Panc1 (cell line): ENCODE results near the gene PTPRK. TPM values are rescaled to one million over a fixed set of nuclear protein-coding genes. Genes with fewer than 3 reads are reported as not detected.

Experiments
- ATAC-seq: fragments of 200-7000 bp; cut with Tn5 transposase; 2 replicates; pipeline ENCODE4 v1.9.1; 2020; ENCODE audit warnings: mild to moderate bottlenecking, moderate library complexity
- BruUV-seq: library from RNA; stranded (reverse); fragments of 400-500 nt; replicated peaks from 2 replicates; lab custom pipeline; 2021; lab: Mats Ljungman, UMichigan
- CTCF ChIA-PET: fragments of 300-600 bp; sonication (Branson Sonifier 250); formaldehyde crosslinking; loops from one replicate; lab custom pipeline; 2022; ENCODE audit warnings: antibody characterized with exemption; lab: Charles Lee
- POLR2A ChIA-PET: fragments of 300-600 bp; sonication (Branson Sonifier 250); formaldehyde crosslinking; loops from one replicate; lab custom pipeline; 2022; ENCODE audit warnings: antibody characterized with exemption; lab: Charles Lee
- DNase-seq: peaks from one replicate; pipeline ENCODE4 v3.0.0-alpha.2; 2010; ENCODE audit warnings: low read depth, low spot score
- H3K27ac ChIP-seq: 2 replicates; pipeline ENCODE4 v1.5.1; 2011; ENCODE audit warnings: mild to moderate bottlenecking, low read length, inconsistent platforms
- H3K27me3 ChIP-seq: fragments of 200-500 bp; sonication (Bioruptor generic); 2 replicates; pipeline ENCODE4 v1.6.0; 2014; ENCODE audit warnings: low read length, inconsistent platforms; ENCODE audit not compliant: control insufficient read depth, insufficient read depth
- H3K36me3 ChIP-seq: fragments of 200-500 bp; sonication (Bioruptor generic); 2 replicates; pipeline ENCODE4 v1.5.1; 2014; ENCODE audit warnings: inconsistent platforms, mild to moderate bottlenecking, low read length, moderate library complexity; ENCODE audit not compliant: control insufficient read depth, insufficient read depth
- H3K4me1 ChIP-seq: 2 replicates; pipeline ENCODE4 v1.5.1; 2011; ENCODE audit warnings: inconsistent platforms, mild to moderate bottlenecking, low read length, moderate library complexity; ENCODE audit not compliant: control insufficient read depth, insufficient read depth
- H3K4me3 ChIP-seq, 2 experiments: 2 replicates each; pipeline ENCODE4 v1.5.1; 2011 to 2012; ENCODE audit warnings: low read depth in 2 of 2, low read length in 2 of 2, mild to moderate bottlenecking in 2 of 2, inconsistent platforms in 1 of 2, moderate library complexity in 1 of 2
- H3K9me3 ChIP-seq: fragments of 200-500 bp; sonication (Bioruptor generic); 2 replicates; pipeline ENCODE4 v1.5.1; 2014; ENCODE audit warnings: low read depth, mild to moderate bottlenecking, inconsistent platforms, low read length, moderate library complexity; ENCODE audit not compliant: control insufficient read depth, insufficient read depth
- POLR2AphosphoS5 ChIP-seq: IDR thresholded peaks from 2 replicates; pipeline ENCODE4 v1.6.1; 2012; ENCODE audit warnings: mild to moderate bottlenecking, low read depth, low read length, moderate library complexity
- SIN3A ChIP-seq: IDR thresholded peaks from 2 replicates; pipeline ENCODE4 v1.6.1; 2012; ENCODE audit warnings: low read depth, mild to moderate bottlenecking, low read length, moderate library complexity, borderline replicate concordance; ENCODE audit not compliant: insufficient read depth
- TCF7L2 ChIP-seq: IDR thresholded peaks from 2 replicates; pipeline ENCODE4 v1.6.1; 2011; ENCODE audit warnings: mild to moderate bottlenecking, low read depth, low read length, inconsistent platforms
- in situ Hi-C: cut with HindIII; loops from 2 replicates; pipeline ENCODE4 v1.10.0; 2016; ENCODE audit warnings: low sequenced_read_pairs, low pct_unique_long_range_greater_than_20kb
- intact Hi-C: fragments of 100-400 bp; cut with micrococcal nuclease; formaldehyde crosslinking; loops from one replicate; pipeline ENCODE4 v1.10.0; 2022; ENCODE audit not compliant: unreplicated experiment
- total RNA-seq: library from RNA; stranded (reverse); gene quantifications from one replicate; pipeline ENCODE4 v1.2.1, GENCODE V29; 2021; ENCODE audit not compliant: unreplicated experiment
- TF ChIP-seq, protein P1 (sequence below), 2 experiments: IDR thresholded peaks; 2 replicates each; pipeline ENCODE4 v1.6.1; 2011 to 2012; ENCODE audit warnings: low read depth in 2 of 2, control low read depth in 1 of 2, low read length in 1 of 2, mild to moderate bottlenecking in 1 of 2, moderate library complexity in 1 of 2; ENCODE audit not compliant: insufficient read depth in 1 of 2
- TF ChIP-seq, protein P2 (sequence below): fragments of 450-650 bp; IDR thresholded peaks from 2 replicates; pipeline ENCODE4 v1.5.1; 2017; ENCODE audit warnings: mild to moderate bottlenecking

The PTPRK gene
- total RNA-seq, 1 experiment from 2014 or later = 61.8 TPM

DNA sequence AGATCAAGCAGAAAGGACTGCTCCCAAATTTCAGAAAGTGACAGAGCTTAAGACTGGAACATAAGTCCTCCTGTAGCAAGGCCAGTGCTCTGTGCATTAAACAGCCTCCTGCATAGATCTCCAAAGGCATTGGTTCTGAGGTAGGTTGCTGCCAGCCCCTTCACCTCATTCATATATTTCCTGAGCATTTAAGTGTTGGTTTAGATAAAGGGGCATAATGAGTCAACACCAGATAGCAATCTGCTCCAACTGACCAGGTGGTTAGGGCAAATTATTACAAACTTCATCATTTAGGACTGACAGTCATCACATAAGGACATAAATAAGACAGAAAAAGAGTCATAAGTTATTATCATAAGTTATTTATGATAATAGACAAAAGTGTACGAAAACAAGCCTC is 10.7 kb downstream of the PTPRK start:
- no peaks in the 10 kb centered on the region for H3K36me3 ChIP-seq
- peaks cover 90% of the 10 kb centered on the region for H3K4me1 ChIP-seq
- H3K27me3 ChIP-seq = no peaks in the 10 kb centered on the region
- H3K9me3 ChIP-seq = no peaks in the 10 kb centered on the region
- CTCF ChIA-PET = no interaction called here
- in situ Hi-C loops = no loop called here
- DNase-seq = no peak
- H3K27ac ChIP-seq = peak overlapping the region; percentile 90
- TF ChIP-seq, protein P1, sequence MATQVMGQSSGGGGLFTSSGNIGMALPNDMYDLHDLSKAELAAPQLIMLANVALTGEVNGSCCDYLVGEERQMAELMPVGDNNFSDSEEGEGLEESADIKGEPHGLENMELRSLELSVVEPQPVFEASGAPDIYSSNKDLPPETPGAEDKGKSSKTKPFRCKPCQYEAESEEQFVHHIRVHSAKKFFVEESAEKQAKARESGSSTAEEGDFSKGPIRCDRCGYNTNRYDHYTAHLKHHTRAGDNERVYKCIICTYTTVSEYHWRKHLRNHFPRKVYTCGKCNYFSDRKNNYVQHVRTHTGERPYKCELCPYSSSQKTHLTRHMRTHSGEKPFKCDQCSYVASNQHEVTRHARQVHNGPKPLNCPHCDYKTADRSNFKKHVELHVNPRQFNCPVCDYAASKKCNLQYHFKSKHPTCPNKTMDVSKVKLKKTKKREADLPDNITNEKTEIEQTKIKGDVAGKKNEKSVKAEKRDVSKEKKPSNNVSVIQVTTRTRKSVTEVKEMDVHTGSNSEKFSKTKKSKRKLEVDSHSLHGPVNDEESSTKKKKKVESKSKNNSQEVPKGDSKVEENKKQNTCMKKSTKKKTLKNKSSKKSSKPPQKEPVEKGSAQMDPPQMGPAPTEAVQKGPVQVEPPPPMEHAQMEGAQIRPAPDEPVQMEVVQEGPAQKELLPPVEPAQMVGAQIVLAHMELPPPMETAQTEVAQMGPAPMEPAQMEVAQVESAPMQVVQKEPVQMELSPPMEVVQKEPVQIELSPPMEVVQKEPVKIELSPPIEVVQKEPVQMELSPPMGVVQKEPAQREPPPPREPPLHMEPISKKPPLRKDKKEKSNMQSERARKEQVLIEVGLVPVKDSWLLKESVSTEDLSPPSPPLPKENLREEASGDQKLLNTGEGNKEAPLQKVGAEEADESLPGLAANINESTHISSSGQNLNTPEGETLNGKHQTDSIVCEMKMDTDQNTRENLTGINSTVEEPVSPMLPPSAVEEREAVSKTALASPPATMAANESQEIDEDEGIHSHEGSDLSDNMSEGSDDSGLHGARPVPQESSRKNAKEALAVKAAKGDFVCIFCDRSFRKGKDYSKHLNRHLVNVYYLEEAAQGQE (IDR thresholded peaks at IDR 0.05; ENCODE audit: insufficient read depth in 1 of 2, low read depth in 2 of 2, low read length in 1 of 2) = no peak
- TF ChIP-seq POLR2AphosphoS5 = no peak
- no peak for TF ChIP-seq TCF7L2
- TF ChIP-seq, protein P2, sequence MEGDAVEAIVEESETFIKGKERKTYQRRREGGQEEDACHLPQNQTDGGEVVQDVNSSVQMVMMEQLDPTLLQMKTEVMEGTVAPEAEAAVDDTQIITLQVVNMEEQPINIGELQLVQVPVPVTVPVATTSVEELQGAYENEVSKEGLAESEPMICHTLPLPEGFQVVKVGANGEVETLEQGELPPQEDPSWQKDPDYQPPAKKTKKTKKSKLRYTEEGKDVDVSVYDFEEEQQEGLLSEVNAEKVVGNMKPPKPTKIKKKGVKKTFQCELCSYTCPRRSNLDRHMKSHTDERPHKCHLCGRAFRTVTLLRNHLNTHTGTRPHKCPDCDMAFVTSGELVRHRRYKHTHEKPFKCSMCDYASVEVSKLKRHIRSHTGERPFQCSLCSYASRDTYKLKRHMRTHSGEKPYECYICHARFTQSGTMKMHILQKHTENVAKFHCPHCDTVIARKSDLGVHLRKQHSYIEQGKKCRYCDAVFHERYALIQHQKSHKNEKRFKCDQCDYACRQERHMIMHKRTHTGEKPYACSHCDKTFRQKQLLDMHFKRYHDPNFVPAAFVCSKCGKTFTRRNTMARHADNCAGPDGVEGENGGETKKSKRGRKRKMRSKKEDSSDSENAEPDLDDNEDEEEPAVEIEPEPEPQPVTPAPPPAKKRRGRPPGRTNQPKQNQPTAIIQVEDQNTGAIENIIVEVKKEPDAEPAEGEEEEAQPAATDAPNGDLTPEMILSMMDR = no peak
- no peak for TF ChIP-seq SIN3A
- BruUV-seq = no TSS peak
- POLR2A ChIA-PET = no interaction called here
- H3K4me3 ChIP-seq = no peak overlapping the region
- peak; percentile 69 for ATAC-seq
- intact Hi-C loops = loop anchor here (10.0 kb wide), 2 partner anchors 655 to 775 kb away; no protein-coding TSS in a partner anchor

DNA sequence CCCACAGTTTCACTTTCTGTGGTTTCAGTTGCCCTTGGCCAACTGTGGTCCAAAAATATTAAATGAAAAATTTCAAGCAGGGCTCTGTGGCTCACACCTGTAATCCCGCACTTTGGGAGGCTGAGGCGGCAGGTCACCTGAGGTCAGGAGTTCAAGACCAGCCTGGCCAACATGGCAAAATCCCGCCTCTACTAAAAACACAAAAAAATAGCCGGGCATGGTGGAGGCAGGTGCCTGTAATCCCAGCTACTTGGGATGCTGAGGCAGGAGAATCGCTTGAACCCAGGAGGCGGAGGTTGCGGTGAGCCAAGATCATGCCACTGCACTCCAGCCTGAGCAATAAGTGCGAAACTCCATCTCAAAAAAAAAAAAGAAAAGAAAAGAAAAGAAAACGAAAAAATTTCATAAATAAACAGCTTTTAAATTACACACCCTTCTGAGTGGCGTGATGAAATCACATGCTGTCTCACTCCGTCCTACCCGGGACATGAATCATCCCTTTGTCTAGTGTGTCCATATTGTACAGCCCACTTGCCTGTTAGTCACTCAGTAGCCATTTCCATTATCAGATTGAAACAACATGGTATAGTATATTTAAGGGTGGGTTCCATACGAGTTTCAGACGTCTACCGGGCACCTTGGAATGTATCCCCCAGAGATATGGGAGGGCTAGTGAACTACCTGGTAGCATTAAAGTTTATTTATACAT is 11.7 kb downstream of the PTPRK start:
- intact Hi-C loops (no loop called here), in situ Hi-C loops (no loop called here)
- no TSS peak for BruUV-seq
- POLR2A ChIA-PET = interaction anchor here (0.6 to 0.7 kb wide), 2 partner anchors 13 to 1088 kb away, joined by 3 to 5 read pairs; no protein-coding TSS in a partner anchor
- TF ChIP-seq, protein P2 = no peak
- TF ChIP-seq SIN3A (no peak), TCF7L2 (no peak), POLR2AphosphoS5 (peak; percentile 63)
- TF ChIP-seq, protein P1 (IDR thresholded peaks at IDR 0.05; ENCODE audit: insufficient read depth in 1 of 2, low read depth in 2 of 2, low read length in 1 of 2) = no peak
- Histone ChIP-seq H3K27me3 (no peaks in the 10 kb centered on the region), H3K9me3 (no peaks in the 10 kb centered on the region), H3K36me3 (no peaks in the 10 kb centered on the region), H3K4me1 (peaks cover 81% of the 10 kb centered on the region), H3K27ac (peak overlapping the region; percentile 90), H3K4me3 (peak overlapping the region; percentile 20 to 46; a peak in 3 of 4 replicates)
- peak; percentile 82 for DNase-seq
- ATAC-seq = peak; percentile 83
- CTCF ChIA-PET = no interaction called here
